ENCODE data around the gene BAIAP2. TPM values are rescaled to one million over a fixed set of nuclear protein-coding genes. Genes with fewer than 3 reads are reported as not detected.

Gene BAIAP2
- polyA plus RNA-seq, 3 donors, result 6.9 to 23.7 (median 14.9) TPM

- no peak overlapping the region for H3K27ac ChIP-seq (ENCODE audit: low read depth, low read length)
- WGBS, 3 donors, result 75 to 87% (median 86%) methylated on average over 30 of the region's 30 CpGs
These were observed 75.6 kb downstream of the BAIAP2 start for GRCh38 chr17:81110488-81111040.

GRCh38 chr17:81111066-81111465 lies 76.1 kb downstream of the BAIAP2 start:
- no peak overlapping the region for H3K27ac ChIP-seq (ENCODE audit: low read depth, low read length)
- 73 to 88% (median 82%) methylated on average over 10 of the region's 10 CpGs for WGBS, 3 donors

- WGBS, 3 donors, result 93 to 96% (median 93%) methylated on average over 23 of the region's 23 CpGs
- no peak overlapping the region for H3K27ac ChIP-seq (ENCODE audit: low read depth, low read length)
These were observed 77.5 kb downstream of the BAIAP2 start for GRCh38 chr17:81112450-81112849.

- H3K27ac ChIP-seq (ENCODE audit: low read depth, low read length), result no peak overlapping the region
- 68 to 90% (median 85%) methylated on average over 21 of the region's 21 CpGs for WGBS, 3 donors
These were observed 78.3 kb downstream of the BAIAP2 start for GRCh38 chr17:81113158-81113724.

- no peak overlapping the region for H3K27ac ChIP-seq (ENCODE audit: low read depth, low read length)
- WGBS, 3 donors, result 85 to 89% (median 88%) methylated on average over 19 of the region's 19 CpGs
These were observed 79.6 kb downstream of the BAIAP2 start for GRCh38 chr17:81114351-81115093.

- H3K27ac ChIP-seq (ENCODE audit: low read depth, low read length), result no peak overlapping the region
- WGBS, 3 donors, result 87 to 99% (median 96%) methylated on average over 11 of the region's 11 CpGs
These were observed 80.3 kb downstream of the BAIAP2 start for GRCh38 chr17:81115219-81115618.

GRCh38 chr17:81115749-81116464 lies 81.0 kb downstream of the BAIAP2 start:
- WGBS, 3 donors, result 84 to 90% (median 89%) methylated on average over 21 to 22 of the region's 22 CpGs
- H3K27ac ChIP-seq (ENCODE audit: low read depth, low read length), result no peak overlapping the region

GRCh38 chr17:81116704-81117103 lies 81.8 kb downstream of the BAIAP2 start:
- H3K27ac ChIP-seq (ENCODE audit: low read depth, low read length), result no peak overlapping the region
- WGBS, 3 donors, result 78 to 89% (median 88%) methylated on average over 8 of the region's 8 CpGs

GRCh38 chr17:81117672-81118198 lies 82.8 kb downstream of the BAIAP2 start:
- no peak overlapping the region for H3K27ac ChIP-seq (ENCODE audit: low read depth, low read length)
- 82 to 89% (median 84%) methylated on average over 14 to 20 of the region's 20 CpGs for WGBS, 3 donors

GRCh38 chr17:81118308-81119221 lies 83.6 kb downstream of the BAIAP2 start:
- WGBS, 3 donors, result 62 to 77% (median 68%) methylated on average over 20 to 24 of the region's 24 CpGs
- no peak overlapping the region for H3K27ac ChIP-seq (ENCODE audit: low read depth, low read length)

- WGBS, 3 donors, result 33 to 46% (median 33%) methylated on average over 74 to 88 of the region's 89 CpGs
- H3K27ac ChIP-seq (ENCODE audit: low read depth, low read length), result no peak overlapping the region
These were observed 84.5 kb downstream of the BAIAP2 start for GRCh38 chr17:81119223-81120148.

GRCh38 chr17:81120149-81120484 lies 85.2 kb downstream of the BAIAP2 start:
- 84 to 85% (median 85%) methylated on average over 29 to 33 of the region's 33 CpGs for WGBS, 3 donors
- no peak overlapping the region for H3K27ac ChIP-seq (ENCODE audit: low read depth, low read length)

GRCh38 chr17:81120695-81121621 lies 86.0 kb downstream of the BAIAP2 start:
- 75 to 87% (median 80%) methylated on average over 41 to 45 of the region's 45 CpGs for WGBS, 3 donors
- H3K27ac ChIP-seq (ENCODE audit: low read depth, low read length), result no peak overlapping the region

GRCh38 chr17:81121841-81122733 lies 87.1 kb downstream of the BAIAP2 start:
- H3K27ac ChIP-seq (ENCODE audit: low read depth, low read length), result no peak overlapping the region
- 59 to 73% (median 61%) methylated on average over 90 to 109 of the region's 109 CpGs for WGBS, 3 donors
